ENCODE results near the gene CAPRIN1. TPM values are rescaled to one million over a fixed set of nuclear protein-coding genes. Genes with fewer than 3 reads are reported as not detected.
"Not testable (repeated sequence)": the region's sequence is repeated elsewhere in the genome, so short reads cannot be mapped to it uniquely, and the experiment has no call there.

CAPRIN1 gene
- total RNA-seq, 1 experiment from 2014 or later = 139 TPM

- DNase-seq (ENCODE audit: extremely low read depth, low read depth) = no peak
These were observed 2.5 kb upstream of the CAPRIN1 start for GRCh38 chr11:34049028-34049427.

- no peak for DNase-seq (ENCODE audit: extremely low read depth, low read depth)
These were observed 766 bp upstream of the CAPRIN1 start for GRCh38 chr11:34050581-34051348.

GRCh38 chr11:34052036-34052607 is 591 bp downstream of the CAPRIN1 start:
- peak; percentile 76 for DNase-seq (ENCODE audit: extremely low read depth, low read depth)

DNA sequence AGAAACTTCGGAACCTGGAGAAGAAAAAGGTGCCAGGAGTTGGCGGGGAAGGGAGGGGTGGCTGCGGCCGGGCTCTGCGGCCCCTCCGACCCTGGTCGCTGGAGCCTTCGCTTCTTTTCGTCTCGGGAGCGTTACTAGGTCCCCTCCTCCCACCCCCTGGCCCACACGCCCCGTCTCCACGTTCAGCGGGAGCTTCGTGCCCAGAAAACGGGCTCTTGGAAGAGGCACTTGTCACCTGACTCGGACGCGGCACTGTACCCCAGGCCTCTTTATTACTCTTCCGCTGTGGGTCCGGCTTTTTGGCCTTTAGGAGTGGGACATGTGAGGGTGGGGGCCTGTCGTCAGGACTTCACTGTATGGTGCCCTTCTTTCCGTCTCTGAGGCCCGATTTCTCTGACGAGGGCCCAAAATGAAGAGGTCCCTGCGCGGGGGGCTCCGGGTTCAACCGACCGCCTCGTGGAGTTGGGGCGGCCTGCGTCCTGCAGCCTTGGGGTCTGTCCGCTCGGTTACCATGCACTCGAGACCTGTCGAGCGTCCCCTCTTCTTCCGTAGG is 1.2 kb downstream of the CAPRIN1 start:
- no peak for DNase-seq (ENCODE audit: extremely low read depth, low read depth)

- peak; percentile 49 for DNase-seq (ENCODE audit: extremely low read depth, low read depth)
These were observed 1.7 kb downstream of the CAPRIN1 start for GRCh38 chr11:34053161-34053686.

GRCh38 chr11:34054351-34054750 is 2.8 kb downstream of the CAPRIN1 start:
- not testable (repeated sequence) for DNase-seq (ENCODE audit: extremely low read depth, low read depth)

DNA sequence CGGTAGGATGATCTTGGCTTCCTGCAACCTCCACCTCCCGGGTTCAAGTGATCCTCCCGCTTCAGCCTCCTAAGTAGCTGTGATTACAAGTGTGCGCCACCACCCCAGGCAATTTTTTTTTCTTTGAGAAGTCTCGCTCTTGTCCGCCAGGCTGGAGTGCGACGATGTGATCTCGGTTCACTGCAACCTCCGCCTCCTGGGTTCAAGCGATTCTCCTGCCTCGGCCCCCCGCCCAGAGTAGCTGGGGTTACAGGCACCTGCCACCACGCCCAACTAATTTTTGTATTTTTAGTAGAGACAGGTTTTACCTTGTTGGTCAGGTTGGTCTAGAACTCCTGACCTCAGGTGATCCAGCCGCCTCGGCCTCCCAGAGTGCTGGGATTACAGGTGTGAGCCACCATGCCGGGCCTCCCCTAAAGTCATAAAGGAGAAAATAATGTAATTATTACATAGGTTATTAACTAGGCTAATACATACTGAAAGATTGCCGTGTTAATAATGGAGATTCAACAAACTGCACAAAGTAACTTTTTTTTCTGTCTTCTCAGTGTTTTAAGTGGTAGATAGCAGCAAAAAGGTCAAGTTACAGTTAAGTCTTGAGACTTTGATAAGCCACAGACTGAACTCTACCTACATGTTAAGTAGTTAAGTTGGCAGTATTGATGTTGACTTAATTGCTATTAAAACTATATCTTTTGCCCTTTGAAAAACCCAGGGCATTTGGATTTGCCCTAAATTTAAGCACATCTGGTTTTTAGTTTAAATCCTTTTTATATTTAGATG is 3.9 kb downstream of the CAPRIN1 start:
- no peak for DNase-seq (ENCODE audit: extremely low read depth, low read depth)

GRCh38 chr11:34056672-34057071 is 5.1 kb downstream of the CAPRIN1 start:
- DNase-seq (ENCODE audit: extremely low read depth, low read depth) = no peak

- DNase-seq (ENCODE audit: extremely low read depth, low read depth) = no peak
These were observed 11.7 kb downstream of the CAPRIN1 start for GRCh38 chr11:34063061-34063795.

GRCh38 chr11:34064291-34064690 is 12.8 kb downstream of the CAPRIN1 start:
- DNase-seq (ENCODE audit: extremely low read depth, low read depth) = no peak

DNA sequence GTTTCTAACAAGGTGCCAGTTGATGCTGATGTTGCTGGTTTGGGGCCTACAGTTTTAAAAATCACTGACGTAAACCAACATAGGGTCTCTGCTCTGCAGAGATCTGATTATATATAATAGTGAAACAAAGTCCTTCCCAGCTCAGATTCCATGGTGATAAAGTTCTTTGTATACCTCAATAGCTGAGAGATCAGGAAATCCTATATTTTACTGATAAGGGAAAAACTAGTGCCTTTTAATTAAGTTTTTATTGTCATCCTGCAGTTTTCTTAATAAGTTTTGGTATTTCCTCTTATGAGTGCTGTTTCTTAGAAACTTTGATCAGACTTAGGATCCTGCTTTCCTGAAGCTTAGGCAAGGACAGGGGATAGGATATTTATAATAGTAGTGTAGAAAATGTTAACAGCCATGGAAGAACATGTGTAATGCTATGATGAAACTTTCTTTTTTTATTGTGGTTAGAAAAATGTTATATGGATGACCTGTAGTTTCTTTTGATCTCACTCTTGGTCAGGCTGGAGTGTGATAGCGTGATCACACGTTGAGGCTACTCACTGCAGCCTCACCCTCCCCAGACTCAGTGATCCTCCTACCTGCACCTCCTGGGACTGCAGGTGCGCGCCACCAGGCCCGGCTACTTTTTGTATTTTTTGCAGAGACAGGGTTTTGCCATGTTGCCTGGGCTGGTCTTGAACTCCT is 14.1 kb downstream of the CAPRIN1 start:
- DNase-seq (ENCODE audit: extremely low read depth, low read depth) = no peak

GRCh38 chr11:34066766-34067165 is 15.2 kb downstream of the CAPRIN1 start:
- DNase-seq (ENCODE audit: extremely low read depth, low read depth) = not testable (repeated sequence)

GRCh38 chr11:34067383-34068065 is 16.0 kb downstream of the CAPRIN1 start:
- no peak for DNase-seq (ENCODE audit: extremely low read depth, low read depth)

DNA sequence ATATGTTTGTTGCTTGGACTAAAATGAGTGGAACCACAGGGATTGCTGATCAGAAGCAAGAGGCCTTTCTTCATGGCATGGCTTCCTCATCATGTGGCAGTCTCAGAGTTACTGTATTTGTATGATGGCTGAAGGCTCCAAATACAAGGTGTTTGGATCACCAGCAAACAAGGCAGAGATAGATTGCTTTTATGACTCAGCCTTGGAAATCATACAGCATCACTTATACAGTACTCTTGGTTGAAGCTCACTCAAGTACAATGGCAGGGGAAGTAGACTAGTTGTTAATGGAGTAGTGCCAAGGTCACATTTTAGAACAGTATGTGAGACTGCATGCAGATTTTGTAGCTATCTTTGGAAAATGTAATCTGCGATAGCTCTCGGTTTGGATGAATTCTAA is 16.6 kb downstream of the CAPRIN1 start:
- DNase-seq (ENCODE audit: extremely low read depth, low read depth) = no peak

GRCh38 chr11:34071306-34071705 is 19.8 kb downstream of the CAPRIN1 start:
- DNase-seq (ENCODE audit: extremely low read depth, low read depth) = not testable (repeated sequence)

GRCh38 chr11:34072041-34072440 is 20.5 kb downstream of the CAPRIN1 start:
- no peak for DNase-seq (ENCODE audit: extremely low read depth, low read depth)

GRCh38 chr11:34072832-34073231 is 21.3 kb downstream of the CAPRIN1 start:
- no peak for DNase-seq (ENCODE audit: extremely low read depth, low read depth)

DNA sequence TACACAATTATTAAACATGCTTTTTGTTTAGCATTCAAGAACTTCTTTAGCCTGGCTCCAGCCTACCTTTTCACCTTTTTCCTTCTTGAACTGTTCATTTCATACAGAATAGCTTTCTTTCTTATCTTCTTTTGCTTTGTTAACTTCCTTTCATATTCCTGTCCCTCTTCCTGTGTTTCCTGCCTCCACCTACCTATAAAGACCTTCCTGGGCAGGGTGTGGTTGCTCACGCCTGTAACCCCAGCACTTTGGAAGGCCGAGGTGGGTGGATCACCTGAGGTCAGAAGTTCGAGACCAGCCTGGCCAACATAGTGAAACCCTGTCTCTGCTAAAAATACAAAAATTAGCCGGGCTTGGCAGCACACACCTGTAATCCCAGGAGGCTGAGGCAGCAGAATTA is 22.9 kb downstream of the CAPRIN1 start:
- DNase-seq (ENCODE audit: extremely low read depth, low read depth) = no peak

DNA sequence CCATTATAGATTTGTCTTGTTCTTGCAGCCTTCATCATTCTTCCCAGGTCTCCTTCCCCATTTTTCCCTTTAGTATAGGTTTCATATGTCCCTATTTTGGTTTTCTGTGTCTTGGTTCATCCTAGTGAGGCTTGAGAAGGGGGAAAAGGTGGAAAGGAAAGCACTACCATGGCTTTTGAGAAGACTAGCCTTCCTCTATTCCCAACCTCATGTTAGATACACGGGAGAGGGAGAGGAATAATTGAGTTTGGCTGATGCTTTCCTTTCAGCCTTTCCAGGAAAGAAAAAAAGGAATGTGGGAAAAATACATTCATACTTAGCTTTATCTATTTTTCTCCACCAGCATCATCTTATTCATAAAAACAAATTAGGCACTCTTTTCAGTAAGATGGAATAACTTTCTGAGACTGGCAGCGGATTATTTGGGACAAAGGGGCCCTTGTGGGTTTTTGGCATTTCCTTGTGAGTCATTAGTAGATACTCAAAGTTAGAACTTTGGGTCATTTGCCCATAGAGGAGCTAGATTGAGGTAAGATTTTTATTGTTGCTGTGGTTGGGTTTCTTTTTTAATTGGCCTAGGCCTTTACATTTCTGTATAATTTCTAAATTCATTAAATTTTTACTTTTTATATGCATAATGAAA is 23.8 kb downstream of the CAPRIN1 start:
- DNase-seq (ENCODE audit: extremely low read depth, low read depth) = no peak

Data from NCI-H460 (cell line).